AG09309 (cell line): Measurements from ENCODE around the gene HMX1.

ENCODE experiments used
- DNase-seq: peaks from one replicate; pipeline ENCODE4 v3.0.0-alpha.2; 2010; ENCODE audit warnings: low read depth
- H3K4me3 ChIP-seq: 2 replicates; pipeline ENCODE4 v1.5.1; 2011; ENCODE audit warnings: mild to moderate bottlenecking, low read depth, low read length, moderate library complexity; ENCODE audit not compliant: control insufficient read depth
- CTCF ChIP-seq: IDR thresholded peaks from 2 replicates; pipeline ENCODE4 v1.5.1; 2011; ENCODE audit warnings: mild to moderate bottlenecking, low read depth, low read length, inconsistent platforms; ENCODE audit not compliant: insufficient read depth, control insufficient read depth; ENCODE audit errors: missing control alignments

The HMX1 gene

GRCh38 chr4:8905226-8905772 is 33.7 kb upstream of the HMX1 start:
- TF ChIP-seq CTCF: no peak
- H3K4me3 ChIP-seq: no peak overlapping the region
- DNase-seq: no peak

- H3K4me3 ChIP-seq: no peak overlapping the region
- DNase-seq: no peak
- no peak for TF ChIP-seq CTCF
Measured at GRCh38 chr4:8904666-8905065, 33.0 kb upstream of the HMX1 start.

- H3K4me3 ChIP-seq: no peak overlapping the region
- no peak for TF ChIP-seq CTCF
- no peak for DNase-seq
Measured at GRCh38 chr4:8904041-8904501, 32.4 kb upstream of the HMX1 start.

- H3K4me3 ChIP-seq: no peak overlapping the region
- DNase-seq: no peak
- TF ChIP-seq CTCF: no peak
Measured at GRCh38 chr4:8901335-8901734, 29.7 kb upstream of the HMX1 start.

- DNase-seq: no peak
- no peak overlapping the region for H3K4me3 ChIP-seq
- no peak for TF ChIP-seq CTCF
Measured at GRCh38 chr4:8900588-8900987, 28.9 kb upstream of the HMX1 start.

GRCh38 chr4:8898419-8898818 is 26.8 kb upstream of the HMX1 start:
- no peak for TF ChIP-seq CTCF
- H3K4me3 ChIP-seq: no peak overlapping the region
- no peak for DNase-seq

GRCh38 chr4:8897251-8898167 is 25.9 kb upstream of the HMX1 start:
- no peak for TF ChIP-seq CTCF
- no peak overlapping the region for H3K4me3 ChIP-seq

More at GRCh38 chr4:8897251-8898167, 25.9 kb upstream of the HMX1 start:
- DNase-seq: no peak
